ENCODE data around the gene CACNA1B.
A peak's percentile ranks its signal among the peaks of the same experiment; 100 is the strongest.

The CACNA1B gene

GRCh38 chr9:138045541-138046490 lies 168.2 kb downstream of the CACNA1B start:
- H3K4me2 ChIP-seq (ENCODE audit: insufficient read depth, low read length, poor library complexity, severe bottlenecking): no peak overlapping the region
- H2AFZ ChIP-seq (ENCODE audit: low read length): no peak overlapping the region
- no peaks in the 10 kb centered on the region for H3K79me1 ChIP-seq (ENCODE audit: low read depth, low read length)
- no peak overlapping the region for H2AK5ac ChIP-seq (ENCODE audit: low read depth, low read length)
- H3K14ac ChIP-seq (ENCODE audit: low read length): no peak overlapping the region
- H4K91ac ChIP-seq (ENCODE audit: low read depth, low read length, poor library complexity): no peak overlapping the region
- no peak overlapping the region for H3K4ac ChIP-seq (ENCODE audit: low read length)
- no peak overlapping the region for H2BK120ac ChIP-seq (ENCODE audit: low read depth, low read length)
- no peak for DNase-seq (ENCODE audit: low spot score)
- H3K27ac ChIP-seq (replicated peaks; ENCODE audit: low read length): no peak overlapping the region
- no peak overlapping the region for H2BK15ac ChIP-seq (ENCODE audit: low read length)
- H3K23ac ChIP-seq (ENCODE audit: low read depth, low read length, poor library complexity): no peak overlapping the region
- H3K18ac ChIP-seq (ENCODE audit: low read length): no peak overlapping the region
- H3K27me3 ChIP-seq (ENCODE audit: control insufficient read depth in 3 of 3, insufficient read depth in 3 of 3, low read depth in 1 of 3, low read length in 3 of 3): no peaks in the 10 kb centered on the region
- H3K4me3 ChIP-seq (ENCODE audit: low read length in 2 of 2): no peak overlapping the region
- no peak overlapping the region for H4K8ac ChIP-seq (ENCODE audit: low read depth, low read length)
- no peaks in the 10 kb centered on the region for H3K36me3 ChIP-seq (replicated peaks in 1 of 2; ENCODE audit: control insufficient read depth in 2 of 2, insufficient read depth in 2 of 2, low read length in 2 of 2)
- H3K9me3 ChIP-seq (replicated peaks in 1 of 2; ENCODE audit: control insufficient read depth in 2 of 2, insufficient read depth in 1 of 2, low read depth in 1 of 2, low read length in 2 of 2): peaks cover 0 to 2% of the 10 kb centered on the region in 2 donors
- H2BK12ac ChIP-seq (ENCODE audit: low read length): no peak overlapping the region
- no peak overlapping the region for H3K9ac ChIP-seq (ENCODE audit: low read depth, low read length, poor library complexity)
- no CpG with 5 or more reads among the region's 28 CpGs for WGBS, 2 donors (ENCODE audit: extremely low coverage in 2 of 2, insufficient read length in 2 of 2, insufficient replicate concordance in 1 of 2)
- no peak overlapping the region for H2BK5ac ChIP-seq (ENCODE audit: low read length)
- H3K4me1 ChIP-seq (ENCODE audit: control insufficient read depth in 2 of 2, insufficient read depth in 1 of 2, low read depth in 1 of 2, low read length in 2 of 2): peaks cover 0 to 3% of the 10 kb centered on the region in 2 donors

GRCh38 chr9:138046641-138047301 lies 169.2 kb downstream of the CACNA1B start:
- DNase-seq (ENCODE audit: low spot score): no peak
- Histone ChIP-seq H2BK5ac (ENCODE audit: low read length) (no peak overlapping the region), H3K4ac (ENCODE audit: low read length) (no peak overlapping the region), H3K18ac (ENCODE audit: low read length) (no peak overlapping the region), H2BK120ac (ENCODE audit: low read depth, low read length) (no peak overlapping the region), H3K14ac (ENCODE audit: low read length) (peak overlapping the region; percentile 56), H2AK5ac (ENCODE audit: low read depth, low read length) (no peak overlapping the region), H3K9me3 (replicated peaks in 1 of 2; ENCODE audit: control insufficient read depth in 2 of 2, insufficient read depth in 1 of 2, low read depth in 1 of 2, low read length in 2 of 2) (peaks cover 0 to 2% of the 10 kb centered on the region in 2 donors), H2AFZ (ENCODE audit: low read length) (no peak overlapping the region), H3K23ac (ENCODE audit: low read depth, low read length, poor library complexity) (no peak overlapping the region), H3K79me1 (ENCODE audit: low read depth, low read length) (no peaks in the 10 kb centered on the region), H3K36me3 (replicated peaks in 1 of 2; ENCODE audit: control insufficient read depth in 2 of 2, insufficient read depth in 2 of 2, low read length in 2 of 2) (no peaks in the 10 kb centered on the region), H2BK12ac (ENCODE audit: low read length) (peak overlapping the region; percentile 43), H3K4me3 (ENCODE audit: low read length in 2 of 2) (no peak overlapping the region), H3K4me1 (ENCODE audit: control insufficient read depth in 2 of 2, insufficient read depth in 1 of 2, low read depth in 1 of 2, low read length in 2 of 2) (peaks cover 0 to 3% of the 10 kb centered on the region in 2 donors), H3K4me2 (ENCODE audit: insufficient read depth, low read length, poor library complexity, severe bottlenecking) (no peak overlapping the region), H3K9ac (ENCODE audit: low read depth, low read length, poor library complexity) (no peak overlapping the region), H4K8ac (ENCODE audit: low read depth, low read length) (no peak overlapping the region), H2BK15ac (ENCODE audit: low read length) (no peak overlapping the region), H3K27me3 (ENCODE audit: control insufficient read depth in 3 of 3, insufficient read depth in 3 of 3, low read depth in 1 of 3, low read length in 3 of 3) (no peaks in the 10 kb centered on the region), H4K91ac (ENCODE audit: low read depth, low read length, poor library complexity) (no peak overlapping the region), H3K27ac (replicated peaks; ENCODE audit: low read length) (no peak overlapping the region)
- no CpG with 5 or more reads among the region's 29 CpGs for WGBS, 2 donors (ENCODE audit: extremely low coverage in 2 of 2, insufficient read length in 2 of 2, insufficient replicate concordance in 1 of 2)

DNA sequence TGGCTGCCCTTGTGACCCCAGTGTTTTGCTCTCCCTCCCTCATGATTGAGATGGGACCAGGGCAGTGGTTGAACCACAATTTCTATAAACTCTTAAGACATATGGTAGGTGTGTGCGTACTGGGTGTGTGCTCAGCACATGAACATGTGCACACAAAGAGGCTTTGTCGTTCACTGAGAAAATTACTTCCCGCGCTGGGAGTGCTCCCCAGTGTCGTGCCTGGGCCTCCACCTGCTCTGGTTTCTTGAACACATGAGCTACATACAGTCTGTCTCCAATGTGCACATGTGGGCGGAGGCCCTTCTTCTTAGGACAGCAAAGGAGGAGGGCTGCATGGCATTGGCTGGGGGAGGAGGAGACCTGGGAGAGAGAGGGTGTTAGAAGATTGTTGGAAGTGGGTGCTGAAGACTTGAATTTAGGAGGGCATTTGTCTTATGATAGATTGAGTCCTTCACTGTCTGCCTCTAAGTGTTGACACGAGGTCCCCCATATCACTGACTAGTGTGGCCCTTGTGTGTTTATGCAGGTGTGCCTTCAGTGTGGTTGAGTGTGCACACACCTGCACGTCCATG lies 170.0 kb downstream of the CACNA1B start:
- Histone ChIP-seq H3K4me2 (ENCODE audit: insufficient read depth, low read length, poor library complexity, severe bottlenecking) (no peak overlapping the region), H3K27ac (replicated peaks; ENCODE audit: low read length) (no peak overlapping the region), H3K23ac (ENCODE audit: low read depth, low read length, poor library complexity) (no peak overlapping the region), H3K27me3 (ENCODE audit: control insufficient read depth in 3 of 3, insufficient read depth in 3 of 3, low read depth in 1 of 3, low read length in 3 of 3) (no peaks in the 10 kb centered on the region), H3K79me1 (ENCODE audit: low read depth, low read length) (no peaks in the 10 kb centered on the region), H2AFZ (ENCODE audit: low read length) (no peak overlapping the region), H3K9ac (ENCODE audit: low read depth, low read length, poor library complexity) (no peak overlapping the region), H2BK12ac (ENCODE audit: low read length) (no peak overlapping the region), H3K18ac (ENCODE audit: low read length) (no peak overlapping the region), H3K36me3 (replicated peaks in 1 of 2; ENCODE audit: control insufficient read depth in 2 of 2, insufficient read depth in 2 of 2, low read length in 2 of 2) (no peaks in the 10 kb centered on the region), H2BK120ac (ENCODE audit: low read depth, low read length) (no peak overlapping the region), H2BK15ac (ENCODE audit: low read length) (no peak overlapping the region), H3K14ac (ENCODE audit: low read length) (no peak overlapping the region), H3K4me3 (ENCODE audit: low read length in 2 of 2) (no peak overlapping the region), H4K8ac (ENCODE audit: low read depth, low read length) (no peak overlapping the region), H4K91ac (ENCODE audit: low read depth, low read length, poor library complexity) (no peak overlapping the region), H3K9me3 (replicated peaks in 1 of 2; ENCODE audit: control insufficient read depth in 2 of 2, insufficient read depth in 1 of 2, low read depth in 1 of 2, low read length in 2 of 2) (peaks cover 0 to 2% of the 10 kb centered on the region in 2 donors), H2AK5ac (ENCODE audit: low read depth, low read length) (no peak overlapping the region), H3K4ac (ENCODE audit: low read length) (no peak overlapping the region), H2BK5ac (ENCODE audit: low read length) (no peak overlapping the region), H3K4me1 (ENCODE audit: control insufficient read depth in 2 of 2, insufficient read depth in 1 of 2, low read depth in 1 of 2, low read length in 2 of 2) (peaks cover 0 to 3% of the 10 kb centered on the region in 2 donors)
- no peak for DNase-seq (ENCODE audit: low spot score)
- no CpG with 5 or more reads among the region's 8 CpGs for WGBS, 2 donors (ENCODE audit: extremely low coverage in 2 of 2, insufficient read length in 2 of 2, insufficient replicate concordance in 1 of 2)

DNA sequence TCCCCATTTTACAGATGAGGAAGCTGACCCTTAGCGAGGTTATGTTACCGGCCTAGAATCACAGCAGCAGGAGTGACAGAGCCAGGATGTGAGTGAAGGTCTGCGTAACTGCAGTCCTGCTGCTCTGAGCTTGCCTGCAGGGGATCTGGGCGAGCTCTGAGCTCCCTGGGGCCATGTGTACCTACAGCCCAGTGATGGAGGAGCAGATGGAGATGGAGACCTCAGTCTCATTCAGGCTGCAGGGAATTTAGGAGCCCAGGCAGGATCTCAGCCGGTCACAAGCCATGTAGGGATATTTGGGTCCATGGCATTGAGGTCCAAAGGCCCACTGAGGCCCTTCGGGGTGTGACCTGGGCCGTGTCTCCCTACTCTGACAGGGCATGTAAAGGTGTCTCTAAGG lies 170.6 kb downstream of the CACNA1B start:
- H3K23ac ChIP-seq (ENCODE audit: low read depth, low read length, poor library complexity): no peak overlapping the region
- H2BK12ac ChIP-seq (ENCODE audit: low read length): no peak overlapping the region
- H3K4me2 ChIP-seq (ENCODE audit: insufficient read depth, low read length, poor library complexity, severe bottlenecking): no peak overlapping the region
- no peaks in the 10 kb centered on the region for H3K36me3 ChIP-seq (replicated peaks in 1 of 2; ENCODE audit: control insufficient read depth in 2 of 2, insufficient read depth in 2 of 2, low read length in 2 of 2)
- H3K27me3 ChIP-seq (ENCODE audit: control insufficient read depth in 3 of 3, insufficient read depth in 3 of 3, low read depth in 1 of 3, low read length in 3 of 3): no peaks in the 10 kb centered on the region
- H3K14ac ChIP-seq (ENCODE audit: low read length): no peak overlapping the region
- H3K9ac ChIP-seq (ENCODE audit: low read depth, low read length, poor library complexity): no peak overlapping the region
- H3K4ac ChIP-seq (ENCODE audit: low read length): no peak overlapping the region
- H3K9me3 ChIP-seq (replicated peaks in 1 of 2; ENCODE audit: control insufficient read depth in 2 of 2, insufficient read depth in 1 of 2, low read depth in 1 of 2, low read length in 2 of 2): peaks cover 0 to 4% of the 10 kb centered on the region in 2 donors
- no peak overlapping the region for H2AK5ac ChIP-seq (ENCODE audit: low read depth, low read length)
- no peak for DNase-seq (ENCODE audit: low spot score)
- H3K18ac ChIP-seq (ENCODE audit: low read length): no peak overlapping the region
- H3K4me1 ChIP-seq (ENCODE audit: control insufficient read depth in 2 of 2, insufficient read depth in 1 of 2, low read depth in 1 of 2, low read length in 2 of 2): peaks cover 0 to 3% of the 10 kb centered on the region in 2 donors
- no peak overlapping the region for H2BK5ac ChIP-seq (ENCODE audit: low read length)
- H2AFZ ChIP-seq (ENCODE audit: low read length): no peak overlapping the region
- WGBS, 2 donors (ENCODE audit: extremely low coverage in 2 of 2, insufficient read length in 2 of 2, insufficient replicate concordance in 1 of 2): no CpG with 5 or more reads among the region's 7 CpGs
- no peaks in the 10 kb centered on the region for H3K79me1 ChIP-seq (ENCODE audit: low read depth, low read length)
- H4K8ac ChIP-seq (ENCODE audit: low read depth, low read length): no peak overlapping the region
- H2BK120ac ChIP-seq (ENCODE audit: low read depth, low read length): no peak overlapping the region
- H2BK15ac ChIP-seq (ENCODE audit: low read length): no peak overlapping the region
- no peak overlapping the region for H3K27ac ChIP-seq (replicated peaks; ENCODE audit: low read length)
- no peak overlapping the region for H4K91ac ChIP-seq (ENCODE audit: low read depth, low read length, poor library complexity)
- no peak overlapping the region for H3K4me3 ChIP-seq (ENCODE audit: low read length in 2 of 2)
